Measurements from ENCODE around the gene PDK3.

PDK3 gene

DNA sequence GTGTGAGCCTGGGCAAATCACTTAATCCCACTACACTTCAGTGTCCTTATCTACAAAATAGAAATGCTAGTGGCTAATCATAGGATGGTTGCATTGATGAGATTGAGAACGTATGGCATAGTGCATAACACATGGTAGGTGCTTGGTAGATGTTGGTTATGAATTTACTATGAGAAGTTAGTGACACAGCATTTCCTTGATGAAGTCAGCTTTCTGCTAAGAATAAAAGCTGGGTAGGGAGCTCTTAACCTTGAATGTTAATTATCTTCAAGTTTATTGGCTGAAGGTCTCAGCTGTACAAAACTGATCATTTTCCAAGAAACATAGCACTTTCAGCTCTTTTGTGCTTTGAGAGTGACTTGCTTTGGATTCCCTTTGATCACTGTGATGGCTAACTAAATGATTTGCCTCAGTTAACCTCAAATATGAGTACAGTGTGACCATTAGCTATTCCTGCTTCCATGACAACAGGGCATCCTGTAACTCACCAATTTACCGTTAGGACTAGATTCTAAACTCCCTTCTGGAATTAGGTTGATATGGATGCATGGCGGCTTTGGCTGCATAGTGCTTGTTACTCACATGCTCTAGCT lies 17.8 kb downstream of the PDK3 start:
- DNase-seq (ENCODE audit: low read depth): no peak

DNA sequence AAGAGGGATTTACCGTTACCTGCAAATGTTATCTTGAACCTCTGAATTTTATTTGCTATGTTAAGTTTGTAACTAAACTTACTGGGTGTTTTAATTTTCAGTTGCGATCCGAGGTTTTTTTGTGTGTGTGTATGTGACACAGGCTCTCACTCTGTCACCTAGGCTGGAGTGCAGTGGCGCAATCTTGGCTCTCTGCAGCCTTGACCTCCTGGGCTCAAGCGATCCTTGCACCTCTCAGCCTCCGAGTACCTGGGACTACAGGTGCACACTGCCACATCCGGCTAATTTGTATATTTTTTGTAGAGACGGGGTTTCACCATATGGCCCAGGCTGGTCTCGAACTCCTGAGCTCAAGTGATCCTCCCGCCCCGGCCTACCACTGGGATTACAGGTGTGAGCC lies 18.5 kb downstream of the PDK3 start:
- no peak for DNase-seq (ENCODE audit: low read depth)

DNA sequence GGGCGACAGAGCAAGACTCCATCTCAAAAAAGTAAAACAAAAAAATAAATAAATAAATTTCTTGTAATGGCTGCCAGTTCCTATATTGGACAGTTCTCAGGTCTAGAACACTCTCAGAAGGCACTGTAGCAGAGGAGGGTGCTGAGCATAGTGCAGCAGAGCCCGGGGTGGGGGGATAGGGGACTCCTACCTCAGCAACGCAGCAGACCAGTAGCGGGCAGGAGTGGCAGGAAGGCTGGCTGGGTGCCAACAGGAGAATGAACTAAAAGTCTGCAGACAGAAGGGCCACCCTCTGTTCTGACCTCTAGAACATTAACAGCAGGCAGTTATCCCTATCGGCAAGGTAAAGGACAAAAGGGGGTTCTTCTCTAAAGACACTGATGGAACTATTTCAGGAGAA lies 20.2 kb downstream of the PDK3 start:
- no peak for DNase-seq (ENCODE audit: low read depth)

DNA sequence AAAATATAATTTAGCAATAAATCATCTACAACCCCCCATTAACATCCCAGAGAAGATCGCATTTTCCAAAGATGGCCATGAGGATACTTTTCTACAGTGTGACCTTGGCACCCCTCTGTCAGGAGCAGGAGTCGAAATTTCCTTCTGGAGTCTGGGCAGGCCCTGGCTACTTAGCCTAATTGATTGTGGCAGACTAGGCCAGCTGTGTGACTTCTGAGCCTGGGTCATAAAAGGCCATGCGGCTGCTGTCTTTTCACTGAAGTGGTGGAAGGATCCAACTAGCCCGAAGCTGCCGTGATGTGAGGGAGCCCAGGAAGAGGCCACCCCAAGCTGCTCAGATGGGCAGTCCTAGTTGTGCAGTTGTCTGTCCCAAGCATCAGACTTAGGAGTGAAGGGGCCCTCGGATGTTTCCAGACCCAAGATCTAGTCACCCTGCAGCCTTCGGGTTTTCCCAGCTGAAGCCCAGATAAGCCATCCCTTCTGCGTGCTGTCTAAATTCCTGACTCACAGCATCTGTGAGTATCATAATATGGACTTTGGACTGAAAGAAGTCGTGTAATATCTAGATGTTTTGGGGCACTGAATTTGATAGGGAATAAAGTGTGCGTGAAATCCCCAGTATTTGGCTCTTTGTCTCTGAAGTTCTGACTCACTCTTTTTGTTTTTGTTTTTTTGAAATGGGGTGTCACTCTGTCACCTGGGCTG lies 21.0 kb downstream of the PDK3 start:
- DNase-seq (ENCODE audit: low read depth): no peak

DNA sequence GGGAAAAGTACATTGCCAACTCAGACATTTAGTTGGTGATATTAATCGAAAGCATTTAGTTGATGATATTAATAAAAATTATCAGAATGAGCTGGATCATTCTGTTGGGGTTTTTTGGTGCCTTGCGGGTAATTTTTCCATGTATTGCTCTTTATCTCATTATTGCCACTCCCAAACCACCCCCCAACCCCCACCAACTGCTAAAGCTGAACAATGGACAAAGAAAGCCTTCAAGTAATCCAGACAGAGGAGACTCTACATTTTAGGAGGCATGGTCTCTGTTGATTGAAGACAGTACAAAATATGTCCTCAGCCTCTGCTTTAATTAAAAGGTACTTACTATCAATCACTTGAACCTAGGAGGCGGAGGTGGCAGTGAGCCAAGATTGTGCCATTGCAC lies 22.5 kb downstream of the PDK3 start:
- no peak for DNase-seq (ENCODE audit: low read depth)

DNA sequence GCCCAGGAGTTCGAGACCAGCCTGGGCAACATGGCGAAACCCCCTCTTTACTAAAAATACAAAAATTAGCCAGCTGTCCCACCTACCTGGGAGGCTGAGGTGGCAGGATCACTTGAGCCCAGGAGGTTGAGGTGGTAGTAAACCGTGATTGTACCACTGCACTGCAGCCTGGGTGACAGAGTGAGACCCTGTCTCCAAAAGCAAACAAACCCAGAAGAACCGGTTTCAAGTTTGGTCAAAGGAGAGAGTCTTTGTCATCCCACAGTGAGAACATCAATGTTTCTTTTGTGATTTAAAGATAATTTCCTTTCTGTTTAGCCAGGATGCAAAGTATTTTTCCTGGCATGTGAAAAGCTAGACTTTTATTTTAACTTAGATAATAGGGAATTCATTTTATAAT lies 26.7 kb downstream of the PDK3 start:
- no peak for DNase-seq (ENCODE audit: low read depth)

DNA sequence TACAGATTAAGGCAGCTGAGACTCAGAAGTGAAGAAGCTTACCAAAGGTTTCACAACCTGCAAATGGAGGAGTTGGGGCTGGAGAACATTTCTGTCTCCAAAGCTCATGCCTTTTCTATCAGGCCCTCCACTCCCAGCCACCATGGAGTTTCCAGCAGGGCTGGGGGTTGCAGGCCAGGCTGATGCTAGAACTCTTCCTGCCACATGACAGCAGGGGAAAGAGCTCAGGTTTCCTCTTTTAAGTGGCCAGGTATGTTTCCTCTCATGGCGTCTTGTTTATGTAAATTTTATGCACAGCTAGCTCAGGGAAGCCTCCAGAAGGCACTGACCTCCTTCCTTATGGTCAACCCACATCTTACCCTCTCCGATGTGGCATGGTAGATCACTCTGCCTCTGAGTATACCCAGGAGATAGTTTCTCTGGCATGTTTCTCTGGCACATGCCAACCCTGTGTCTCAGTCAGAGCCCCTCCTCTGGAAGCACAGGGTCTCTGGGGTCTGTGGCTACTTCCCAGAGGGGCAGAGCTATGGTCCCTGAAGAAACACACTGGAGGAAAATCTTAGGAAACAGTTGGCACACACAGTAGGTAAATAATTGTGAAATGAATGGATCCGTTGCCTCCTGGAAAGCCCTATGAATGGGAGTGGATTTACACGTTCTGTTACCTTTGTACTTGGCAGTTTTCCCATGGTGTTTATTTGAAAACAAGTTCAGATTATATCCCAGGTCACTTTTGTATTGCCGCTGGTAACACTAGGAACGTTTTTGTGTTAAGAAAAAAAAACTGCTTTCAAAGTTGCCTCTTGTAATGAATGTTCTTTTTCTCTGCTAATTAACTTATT lies 28.9 kb downstream of the PDK3 start:
- no peak for DNase-seq (ENCODE audit: low read depth)

DNA sequence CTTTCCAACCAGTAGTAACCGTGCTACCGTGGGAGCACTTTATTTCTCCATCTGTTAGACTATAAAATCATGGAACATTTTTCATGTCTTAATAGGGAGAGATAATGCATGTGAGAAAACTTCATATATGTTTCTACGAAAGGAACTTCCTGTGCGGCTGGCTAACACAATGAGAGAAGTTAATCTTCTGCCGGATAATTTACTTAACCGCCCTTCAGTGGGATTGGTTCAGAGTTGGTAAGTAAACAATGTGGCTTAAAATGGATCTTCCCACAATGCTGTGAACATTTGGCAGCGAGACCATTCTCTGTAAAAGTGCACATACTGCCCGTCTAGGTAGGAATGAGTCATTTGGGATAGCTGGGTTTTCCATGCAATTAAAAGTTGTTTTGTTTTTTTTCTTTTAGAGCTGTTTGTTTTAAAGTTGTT lies 29.6 kb downstream of the PDK3 start:
- no peak for DNase-seq (ENCODE audit: low read depth)

DNA sequence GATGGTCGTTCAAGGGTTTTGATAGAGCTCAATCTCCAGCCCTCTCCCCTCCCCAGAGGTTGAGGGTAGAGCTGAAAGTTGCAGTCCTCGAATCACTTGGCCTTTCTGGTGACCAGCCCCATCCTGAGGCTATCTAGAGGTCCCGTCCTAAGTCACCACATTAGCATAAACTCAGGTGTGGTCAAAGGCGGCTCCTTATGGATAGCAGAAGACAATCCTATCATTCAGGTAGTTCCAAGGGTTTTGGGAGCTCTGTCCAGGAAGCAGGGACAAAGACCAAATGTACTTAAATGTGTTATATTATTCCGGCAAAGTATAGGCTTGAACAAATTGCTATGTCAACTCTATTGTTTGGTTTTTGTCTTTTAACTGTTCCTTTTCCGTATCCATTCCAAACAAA lies 30.6 kb downstream of the PDK3 start:
- DNase-seq (ENCODE audit: low read depth): no peak

DNA sequence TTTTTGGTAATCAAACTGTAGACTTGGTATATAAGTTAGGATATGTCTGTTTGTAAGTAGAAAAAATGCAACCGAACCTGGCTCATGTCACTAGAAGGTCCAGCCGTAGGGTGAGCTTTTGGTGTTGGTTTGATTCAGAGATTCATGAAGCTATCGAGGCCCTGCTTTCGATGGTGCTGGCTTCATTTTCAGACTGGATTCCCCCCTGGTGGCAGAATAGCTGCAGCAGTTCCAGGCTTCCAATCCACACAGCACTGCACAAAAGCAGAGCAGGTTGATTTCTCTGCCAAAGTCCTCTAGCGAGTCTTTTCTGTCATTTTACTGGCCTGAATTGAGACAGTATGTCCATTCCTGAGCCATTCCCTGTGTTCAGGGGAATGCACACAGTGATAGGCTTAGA lies 33.1 kb downstream of the PDK3 start:
- DNase-seq (ENCODE audit: low read depth): no peak

DNA sequence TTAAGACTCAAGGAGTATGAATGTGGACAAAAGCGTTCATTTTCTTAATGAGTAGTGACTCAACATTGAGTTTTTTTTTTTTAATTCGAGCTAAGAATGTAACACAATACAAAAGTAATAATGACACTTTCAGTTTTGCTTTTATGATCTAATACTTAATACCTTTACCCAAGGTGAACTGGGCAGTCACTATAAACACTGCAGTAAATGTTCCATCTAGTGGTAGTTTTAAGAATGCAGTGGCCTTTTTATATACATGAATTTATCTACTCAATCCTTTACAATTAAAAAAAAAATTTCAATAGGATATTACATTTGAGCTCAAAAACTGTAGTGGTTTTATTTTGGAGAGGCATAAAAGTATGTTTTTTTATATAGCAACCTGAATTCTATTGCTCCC lies 33.9 kb downstream of the PDK3 start:
- DNase-seq (ENCODE audit: low read depth): no peak

DNA sequence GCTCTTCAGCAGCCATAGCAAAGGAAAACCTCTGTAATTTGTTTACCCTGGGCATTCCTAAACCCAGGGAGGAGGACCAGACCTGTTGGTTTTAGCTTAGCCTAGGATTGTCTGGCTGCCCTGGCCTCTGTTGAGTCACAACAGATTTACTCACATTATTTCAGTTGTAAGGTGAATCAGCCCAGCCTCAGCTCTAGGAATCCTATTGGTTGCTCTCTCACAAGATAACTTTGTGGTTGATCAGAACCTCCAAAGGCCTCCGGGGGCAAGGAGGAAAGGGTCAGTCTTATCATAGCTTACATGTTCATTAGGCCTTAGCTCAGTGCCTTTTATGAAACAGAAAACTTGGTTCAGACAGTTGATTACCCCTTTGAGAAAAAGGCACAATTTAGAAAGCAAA lies 41.0 kb downstream of the PDK3 start:
- no peak for DNase-seq (ENCODE audit: low read depth)

DNA sequence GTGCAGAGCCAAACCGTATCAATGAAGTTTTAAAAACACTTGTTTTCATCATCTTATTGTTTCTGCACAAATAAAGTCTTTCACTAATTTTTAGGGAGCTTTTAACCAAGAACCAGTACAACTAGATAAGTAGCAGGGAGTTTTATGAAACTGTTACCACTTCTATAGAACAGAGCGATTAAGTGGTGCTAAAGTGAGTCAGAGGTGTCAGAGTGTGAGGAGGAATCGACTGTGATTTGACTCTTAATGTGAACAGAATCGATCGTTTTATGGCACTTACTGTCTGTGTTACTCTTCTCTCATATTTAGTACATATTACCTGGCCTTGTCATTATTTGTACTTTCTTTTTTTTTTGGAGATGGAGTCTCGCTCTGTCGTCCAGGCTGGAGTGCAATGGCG lies 43.3 kb downstream of the PDK3 start:
- no peak for DNase-seq (ENCODE audit: low read depth)

DNA sequence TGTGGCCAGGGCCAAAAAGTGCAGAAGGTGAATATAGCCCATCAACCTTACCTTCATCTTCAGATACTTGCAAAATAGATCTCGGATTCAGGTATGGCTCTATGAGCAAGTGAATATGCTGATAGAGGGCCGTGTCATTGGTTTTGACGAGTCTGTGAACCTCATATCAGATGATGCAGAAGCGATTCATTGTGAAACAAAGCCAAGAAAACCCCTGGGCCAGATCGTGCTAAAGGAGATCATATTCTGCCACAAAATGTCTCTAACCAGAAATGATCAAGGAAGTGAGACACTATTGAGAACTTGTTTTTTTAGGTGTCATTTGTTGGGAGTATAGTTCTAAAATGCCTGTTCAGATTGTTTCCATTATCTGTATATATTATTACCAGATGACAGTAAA lies 48.3 kb downstream of the PDK3 start:
- DNase-seq (ENCODE audit: low read depth): no peak

DNA sequence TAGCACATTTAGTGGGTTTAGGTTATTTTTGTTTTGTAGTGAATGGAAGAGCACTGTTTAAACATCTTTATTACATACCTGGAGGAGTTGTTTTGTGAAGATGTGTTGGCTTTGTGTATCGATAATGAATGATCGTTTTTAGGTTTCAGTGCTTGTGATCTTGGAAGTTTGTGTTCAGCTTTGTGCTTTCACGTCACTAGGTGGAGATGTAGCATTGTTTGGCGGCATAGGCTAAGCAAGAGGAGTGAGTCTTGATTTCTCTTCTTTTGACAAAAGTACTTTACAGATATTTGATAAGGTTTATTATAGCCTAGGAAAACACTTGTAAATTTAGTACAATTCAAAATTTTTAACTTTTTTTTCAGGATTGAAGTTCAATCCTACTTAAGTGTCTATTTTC lies 50.4 kb downstream of the PDK3 start:
- DNase-seq (ENCODE audit: low read depth): no peak

DNA sequence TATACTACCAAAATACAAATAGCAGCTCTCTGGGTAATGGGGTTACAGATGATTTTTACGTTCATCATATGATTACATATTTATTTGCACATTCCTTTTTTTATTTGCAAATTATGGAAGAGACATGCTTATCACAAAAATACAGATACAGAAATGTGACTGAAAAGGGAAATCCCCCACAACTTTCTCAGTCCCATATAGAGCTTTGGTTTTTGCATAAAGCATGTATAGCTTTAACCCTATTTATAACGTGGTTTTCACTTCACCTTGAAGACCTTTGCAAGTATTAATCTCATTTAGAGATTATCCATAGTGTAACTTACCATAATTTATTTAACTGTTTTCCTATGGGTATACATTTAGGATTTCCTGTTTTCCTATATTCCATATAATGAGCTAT lies 55.4 kb downstream of the PDK3 start:
- no peak for DNase-seq (ENCODE audit: low read depth)

DNA sequence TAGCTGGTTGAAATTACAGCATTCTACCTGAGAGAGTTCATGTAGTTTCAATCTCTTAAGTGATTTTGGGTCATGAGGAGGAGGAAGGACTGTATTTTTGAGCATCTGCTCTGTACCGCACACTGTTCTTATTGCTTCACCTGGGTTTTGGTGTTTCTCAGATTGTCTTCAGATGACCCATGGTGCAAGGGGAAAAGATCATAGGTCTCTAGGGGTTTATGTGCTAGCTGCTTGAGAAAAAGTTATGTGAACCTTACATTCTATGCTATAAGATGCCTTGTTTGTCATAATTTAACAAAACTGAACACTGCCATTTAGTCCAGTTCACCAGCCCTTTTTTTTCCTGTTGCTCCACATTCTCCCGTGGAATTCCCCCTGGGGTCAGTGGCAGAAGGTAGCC lies 60.4 kb downstream of the PDK3 start:
- DNase-seq (ENCODE audit: low read depth): no peak

DNA sequence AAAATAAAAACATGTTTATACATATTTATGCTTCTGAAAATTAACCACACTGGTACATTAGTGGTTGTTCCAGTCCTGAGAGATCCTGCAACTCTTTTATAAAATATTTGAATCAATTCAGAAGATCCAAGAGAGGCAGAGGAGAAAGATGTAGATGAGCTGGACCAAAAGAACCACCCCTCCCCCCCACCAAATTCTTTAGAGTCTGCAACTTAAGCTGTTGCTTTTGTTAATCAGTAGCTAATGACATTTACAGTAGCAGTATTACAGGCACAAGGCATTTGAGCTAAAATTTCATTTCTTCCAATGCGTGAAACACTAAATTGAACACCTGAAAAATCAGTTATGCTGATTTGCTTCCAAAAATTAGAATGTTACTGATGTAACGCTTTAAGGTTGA lies 61.5 kb downstream of the PDK3 start:
- no peak for DNase-seq (ENCODE audit: low read depth)

DNA sequence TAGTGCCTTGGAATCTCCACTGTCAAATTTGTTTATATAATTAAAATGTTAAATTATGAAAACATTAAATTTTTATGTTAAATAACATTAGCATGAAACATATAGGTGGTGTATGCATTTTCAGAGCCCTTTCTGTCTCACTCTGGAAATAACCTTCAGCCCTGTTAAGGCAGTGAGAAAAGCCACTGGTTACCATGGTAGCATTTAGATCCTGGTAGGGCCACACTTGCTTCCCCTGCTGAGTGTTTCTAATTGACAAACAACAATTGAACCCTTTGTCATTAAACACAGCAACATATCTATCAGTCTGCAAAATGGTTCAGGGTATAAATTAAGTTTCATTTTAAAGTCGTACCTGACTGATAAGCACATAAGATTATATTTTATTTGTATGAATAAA lies 63.5 kb downstream of the PDK3 start:
- no peak for DNase-seq (ENCODE audit: low read depth)

DNA sequence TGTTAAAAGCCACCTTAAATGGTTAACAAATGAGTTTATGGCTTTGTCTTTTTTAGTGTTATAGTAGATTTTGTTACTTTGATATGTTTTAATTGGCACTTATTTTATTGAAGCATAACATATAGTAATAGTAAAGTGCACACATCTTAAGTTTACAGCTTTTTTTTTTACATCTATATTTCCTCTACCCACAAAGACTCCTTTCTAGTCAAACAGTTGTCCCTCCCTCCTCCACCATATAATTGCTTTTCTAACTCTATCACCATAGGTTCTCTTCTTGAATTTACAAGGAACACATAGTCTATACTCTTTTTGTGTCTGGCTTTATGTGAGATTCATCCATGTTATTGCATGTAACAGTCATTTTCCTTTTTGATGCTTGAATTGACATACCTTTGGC lies 71.5 kb downstream of the PDK3 start:
- DNase-seq (ENCODE audit: low read depth): no peak

DNA sequence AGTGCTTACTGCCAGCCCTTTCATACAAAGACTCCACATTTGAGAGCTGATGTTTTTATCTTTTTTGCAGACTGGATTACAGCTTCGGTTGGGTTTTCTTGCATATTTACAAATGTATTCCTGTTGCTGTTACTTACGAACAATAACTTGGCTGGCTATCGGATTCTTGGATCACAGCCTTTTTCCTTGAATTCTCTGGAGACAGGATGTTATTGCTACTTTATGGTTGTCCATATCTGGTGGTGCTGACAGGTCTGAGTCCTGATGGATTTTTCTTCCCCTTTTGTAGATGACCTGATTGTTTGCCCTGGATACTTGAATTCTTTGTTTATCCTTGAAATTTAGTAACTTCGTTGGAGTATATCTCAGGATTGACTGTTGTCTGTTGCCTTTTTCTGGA lies 77.7 kb downstream of the PDK3 start:
- no peak for DNase-seq (ENCODE audit: low read depth)

DNA sequence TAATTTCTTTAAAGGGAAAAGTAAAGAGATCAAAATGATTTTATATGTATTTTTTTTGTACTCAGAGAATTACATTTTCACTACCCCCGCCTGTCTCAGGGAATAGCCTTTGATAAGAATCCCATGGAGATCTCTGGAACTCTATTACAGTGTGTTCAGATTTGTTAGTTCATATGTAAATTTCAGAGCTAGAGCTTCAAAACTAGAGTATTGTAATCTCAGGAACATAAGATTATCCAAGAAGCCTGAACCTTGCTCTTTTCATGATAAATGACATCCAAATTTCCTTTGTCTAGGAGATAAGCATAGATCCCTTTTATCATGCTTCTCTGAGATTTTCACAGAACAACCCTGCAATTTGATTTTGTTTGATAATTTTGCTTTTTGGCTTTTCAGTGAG lies 82.9 kb downstream of the PDK3 start:
- no peak for DNase-seq (ENCODE audit: low read depth)

DNA sequence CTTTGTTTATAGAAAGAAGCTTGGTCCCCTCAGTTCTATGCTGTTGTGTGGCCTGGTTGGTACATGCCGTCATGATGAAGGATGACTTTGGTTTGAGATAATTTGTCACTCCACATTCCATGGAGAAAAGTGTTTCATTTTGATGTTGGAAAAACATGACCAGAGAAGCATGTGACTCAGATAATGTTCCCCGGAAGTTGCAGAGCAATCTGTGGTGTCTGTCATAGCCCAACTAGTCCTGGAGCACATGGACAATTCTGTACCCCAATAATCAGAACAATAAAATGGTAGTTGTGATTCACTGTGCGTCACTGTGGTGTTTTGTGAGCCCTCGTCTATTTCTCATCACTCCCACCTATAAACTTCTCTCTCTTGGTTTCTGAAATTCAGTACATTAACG lies 85.1 kb downstream of the PDK3 start:
- no peak for DNase-seq (ENCODE audit: low read depth)

DNA sequence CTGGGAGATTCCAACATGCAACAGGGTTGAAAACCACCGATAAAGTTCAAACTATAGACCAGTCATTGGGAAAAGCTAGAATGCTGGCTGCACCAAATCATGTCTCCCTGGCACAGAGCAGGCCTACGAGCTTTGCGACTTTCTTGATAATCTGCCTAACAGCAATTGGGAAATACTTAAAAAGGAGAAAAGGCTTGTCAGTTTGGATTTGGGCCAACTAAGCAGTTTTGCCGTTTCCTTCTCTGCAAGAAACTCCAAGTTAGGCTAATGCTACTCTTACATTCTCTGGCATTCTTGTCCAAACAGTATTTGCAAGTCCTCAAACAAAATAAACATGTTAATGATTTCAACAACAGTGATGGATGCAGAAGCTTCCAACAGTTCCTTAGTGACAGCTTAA lies 87.9 kb downstream of the PDK3 start:
- DNase-seq (ENCODE audit: low read depth): no peak
